IPS-NIHi7 (cell line): Measurements from ENCODE around the gene ZNF273.
"Not testable (repeated sequence)": the region's sequence is repeated elsewhere in the genome, so short reads cannot be mapped to it uniquely, and the experiment has no call there.

Experiments
- DNase-seq: peaks from one replicate; pipeline ENCODE4 v3.0.0; 2012; ENCODE audit warnings: mixed read lengths; ENCODE audit errors: extremely low spot score

Gene ZNF273

DNA sequence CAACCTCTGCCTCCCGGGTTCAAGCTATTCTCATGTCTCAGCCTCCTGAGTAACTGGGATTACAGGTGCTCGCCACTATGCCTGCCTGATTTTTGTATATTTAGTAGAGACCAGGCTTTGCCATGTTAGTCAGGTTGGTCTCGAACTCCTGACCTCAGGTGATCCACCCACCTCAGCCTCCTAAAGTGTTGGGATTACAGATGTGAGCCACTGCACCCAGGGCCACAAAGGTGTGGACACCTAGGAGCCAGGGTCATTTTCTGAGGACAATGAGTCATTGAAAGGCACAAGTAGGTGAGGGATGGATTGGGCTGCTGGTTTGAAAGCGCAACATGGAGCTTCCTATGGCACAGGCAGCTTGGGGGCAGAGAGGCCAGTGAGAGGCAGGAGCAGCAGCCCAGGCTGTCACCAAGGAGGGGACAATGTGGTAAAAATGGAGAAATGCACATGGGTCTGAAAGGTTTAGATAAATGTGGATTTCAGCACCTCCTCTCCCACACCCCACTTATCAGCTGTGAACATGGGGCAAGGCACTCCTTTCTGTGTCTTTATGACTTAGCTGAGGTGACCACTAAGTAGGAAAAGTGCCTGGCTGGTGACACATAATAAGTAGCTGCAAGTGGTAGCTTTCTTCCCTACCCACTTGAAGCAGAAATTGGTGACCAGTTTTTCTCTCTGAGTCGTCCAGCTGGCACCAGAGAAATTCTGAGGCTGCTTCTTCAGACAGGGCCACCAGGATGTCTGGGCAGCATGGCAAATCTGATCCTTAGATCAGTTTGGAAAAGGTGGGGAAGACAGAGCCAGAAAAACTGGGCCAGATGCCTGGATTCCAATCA lies 41.8 kb downstream of the ZNF273 start:
- DNase-seq = not testable (repeated sequence)

DNA sequence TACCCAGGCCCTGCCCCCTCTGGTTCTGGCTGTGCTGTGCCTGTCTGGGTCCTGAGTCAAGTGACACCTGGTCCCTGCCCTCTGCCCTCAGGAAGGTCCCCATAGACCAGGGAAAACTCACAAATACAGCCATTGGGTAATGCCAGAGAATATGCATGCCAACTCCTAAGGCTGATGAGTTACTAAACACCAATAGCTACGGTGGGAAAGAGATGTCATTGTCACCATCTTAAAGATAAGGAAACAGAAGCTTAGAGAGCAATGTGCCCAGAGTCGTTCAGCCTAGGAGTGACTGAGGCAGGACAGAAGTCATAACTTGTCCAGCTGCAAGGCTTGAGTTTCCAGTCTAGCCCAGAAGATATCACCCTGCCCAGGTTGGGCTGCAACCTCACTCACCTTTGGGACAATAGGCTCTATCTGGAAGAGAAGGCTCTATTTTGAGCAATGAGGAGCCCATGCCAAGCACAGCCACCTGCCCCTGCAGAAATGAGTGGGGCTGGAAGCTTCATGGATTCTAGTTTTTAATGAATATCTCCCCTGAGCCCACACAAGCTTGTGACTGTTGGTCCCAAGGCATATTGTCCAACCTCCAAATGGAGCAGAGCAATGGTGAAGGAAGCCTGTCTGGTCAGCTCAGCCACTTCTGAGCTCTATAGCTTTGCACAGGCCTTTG lies 42.6 kb downstream of the ZNF273 start:
- DNase-seq = no peak

DNA sequence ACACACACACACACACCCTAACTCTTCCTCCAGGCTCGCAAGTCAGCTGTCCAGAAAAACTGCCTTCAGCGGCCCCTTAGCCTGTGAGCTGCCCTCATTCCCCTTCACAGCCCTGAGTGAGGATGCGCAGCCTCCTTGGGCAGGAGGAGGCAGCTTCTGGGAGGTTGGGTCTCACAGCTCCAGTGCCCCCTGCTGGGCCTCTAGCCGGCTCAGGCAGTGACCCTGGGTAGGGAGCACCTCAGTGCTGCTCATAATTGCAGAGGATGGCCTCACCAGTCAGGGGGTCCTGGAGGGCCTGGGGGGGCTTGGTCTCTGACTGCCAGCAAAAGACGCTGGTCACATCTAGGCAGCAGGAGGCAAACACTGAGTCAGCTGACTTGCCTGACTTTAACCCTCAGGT lies 43.7 kb downstream of the ZNF273 start:
- DNase-seq = peak; percentile 56

DNA sequence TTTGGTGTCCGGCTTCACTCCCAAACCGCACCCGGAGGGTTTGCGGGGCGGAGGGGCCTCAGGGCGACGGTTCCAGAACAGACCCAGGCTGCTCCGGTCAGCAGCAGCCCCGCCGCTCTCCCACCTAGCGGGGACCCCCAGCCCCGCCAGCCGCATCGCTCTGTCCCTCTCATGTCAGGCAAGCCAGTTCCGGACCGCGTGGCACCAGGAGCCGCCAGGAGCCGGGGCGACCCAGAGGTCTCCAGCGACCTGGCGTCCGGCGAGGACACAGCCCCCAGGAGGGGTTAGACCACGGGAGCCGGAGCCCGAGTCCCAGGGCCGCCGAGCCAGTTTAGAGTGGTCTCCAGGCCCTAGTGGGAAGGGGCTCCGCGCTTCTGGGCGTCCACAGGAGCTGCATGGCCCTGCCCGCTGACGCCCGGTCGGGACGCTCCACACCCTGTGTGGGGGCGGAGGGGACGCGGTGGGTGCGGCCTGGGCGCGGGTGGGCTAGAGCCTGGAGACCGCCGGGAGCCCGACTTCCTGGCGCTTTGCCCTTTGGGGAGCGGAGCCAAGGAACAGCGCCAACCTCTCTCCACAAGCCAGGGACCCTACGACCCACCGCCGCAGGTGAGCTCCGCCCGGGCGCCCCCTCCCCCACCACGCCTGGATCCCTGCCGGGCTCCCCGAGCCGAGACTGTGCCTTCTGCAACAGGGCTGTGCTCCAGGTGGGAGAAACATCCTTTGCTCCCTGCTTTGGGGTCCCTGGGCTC lies 44.4 kb downstream of the ZNF273 start:
- peak; percentile 15 for DNase-seq

DNA sequence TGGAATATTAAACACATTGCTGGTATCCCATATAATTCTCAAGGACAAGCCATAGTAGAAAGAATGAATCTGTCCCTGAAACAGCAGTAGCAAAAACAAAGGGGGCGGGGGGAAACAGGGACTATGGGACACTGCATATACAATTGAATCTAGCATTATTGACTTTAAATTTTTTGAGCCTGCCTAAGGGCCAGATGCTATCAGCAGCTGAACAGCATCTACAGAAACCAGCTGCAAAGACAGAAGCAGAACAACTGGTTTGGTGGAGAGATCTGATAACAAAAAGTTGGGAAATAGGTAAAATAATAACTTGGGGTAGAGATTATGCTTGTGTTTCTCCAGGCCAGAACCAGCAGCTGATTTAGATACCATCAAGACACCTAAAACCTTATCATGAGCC lies 45.7 kb downstream of the ZNF273 start:
- not testable (repeated sequence) for DNase-seq

DNA sequence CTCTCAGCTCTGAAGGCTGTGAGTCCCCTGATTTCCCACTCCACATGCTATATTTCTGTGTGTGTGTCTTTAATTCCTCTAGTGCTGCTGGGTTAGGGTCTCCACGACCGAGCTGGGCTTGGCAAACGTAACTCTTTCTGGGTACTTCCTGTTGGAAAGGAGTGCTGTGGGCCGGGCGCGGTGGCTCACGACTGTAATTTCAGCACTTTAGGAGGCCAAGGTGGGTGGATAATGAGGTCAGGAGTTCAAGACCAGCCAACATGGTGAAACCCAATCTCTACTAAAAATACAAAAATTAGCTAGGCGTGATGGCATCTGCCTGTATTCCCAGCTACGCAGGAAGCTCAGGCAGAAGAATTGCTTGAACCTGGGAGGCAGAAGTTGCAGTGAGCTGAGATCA lies 47.6 kb downstream of the ZNF273 start:
- DNase-seq = not testable (repeated sequence)

DNA sequence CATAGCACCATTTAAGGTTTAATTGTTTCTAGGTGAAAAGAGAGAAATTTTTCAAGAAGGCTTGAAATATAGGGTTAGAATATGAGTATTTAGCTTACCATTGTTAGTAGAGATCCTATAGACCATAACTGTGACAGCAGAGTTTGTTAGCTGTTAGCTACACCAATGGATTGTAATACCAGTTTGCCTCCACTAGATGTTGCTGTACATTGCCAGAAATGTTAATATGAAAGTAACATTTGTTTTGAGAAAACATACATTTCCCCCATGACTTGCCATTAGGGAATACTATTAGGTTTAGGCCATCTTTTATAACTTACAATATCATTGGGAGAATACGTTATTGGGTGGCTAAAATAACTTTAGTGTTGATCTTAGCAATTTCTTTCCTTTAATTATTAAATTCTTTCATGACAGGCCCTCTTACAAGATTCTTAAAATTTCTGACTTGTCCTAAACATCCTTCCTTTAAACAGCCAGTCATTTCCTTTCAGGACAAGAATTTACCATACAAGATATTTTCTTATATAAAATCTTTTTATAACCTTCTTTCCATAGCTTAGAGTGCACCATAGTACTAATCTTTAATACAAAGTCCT lies 48.3 kb downstream of the ZNF273 start:
- DNase-seq = peak; percentile 40

DNA sequence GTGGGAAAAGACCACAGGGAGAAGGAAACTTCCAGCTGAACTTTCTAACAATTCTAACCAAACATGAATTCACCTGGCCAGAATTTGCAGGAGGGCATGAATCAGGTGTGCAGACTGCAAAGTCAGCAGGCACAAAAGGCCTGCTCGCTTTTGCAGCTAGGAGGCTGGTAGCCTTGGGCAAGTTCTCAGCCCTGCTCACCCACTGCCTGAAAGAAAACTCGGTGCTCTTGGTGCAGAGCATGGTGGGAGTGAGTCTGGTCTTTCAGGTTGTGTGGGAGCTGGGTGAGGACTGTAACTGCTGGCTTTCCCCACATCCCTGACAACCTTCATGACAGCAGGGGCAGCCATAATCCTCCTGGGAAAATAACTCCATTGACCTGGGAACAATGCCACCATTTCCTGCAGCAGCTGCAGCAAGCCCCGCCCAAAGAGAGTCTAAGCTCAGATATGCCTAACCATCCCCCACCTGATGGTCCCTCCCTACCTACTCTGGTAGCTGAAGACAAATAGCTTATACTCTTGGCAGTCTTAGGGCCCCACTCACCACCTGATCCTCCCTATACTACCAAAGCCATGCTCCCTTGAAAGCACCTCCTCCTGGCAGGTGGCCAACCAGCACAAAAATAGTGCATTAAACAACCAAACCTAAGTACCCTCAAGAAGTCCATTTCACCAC lies 56.1 kb downstream of the ZNF273 start:
- no peak for DNase-seq

DNA sequence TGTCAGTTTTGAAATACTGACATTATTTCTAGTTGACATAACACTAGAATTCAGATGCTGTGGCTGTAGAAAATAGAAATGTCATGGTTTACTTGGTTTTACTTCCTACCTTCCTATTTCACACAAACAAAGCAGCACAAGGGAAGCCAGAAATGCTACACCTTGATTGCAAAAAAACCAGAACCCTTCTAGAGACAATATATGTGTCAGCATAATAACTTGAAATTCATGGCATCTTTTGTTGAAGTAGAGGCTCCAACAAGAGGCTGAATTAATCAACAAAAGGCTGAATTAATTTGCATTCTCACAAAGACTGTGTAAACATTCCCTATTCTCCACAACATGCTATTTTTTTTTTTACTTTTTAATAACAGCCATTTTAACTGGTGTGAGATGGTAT lies 62.5 kb downstream of the ZNF273 start:
- no peak for DNase-seq

DNA sequence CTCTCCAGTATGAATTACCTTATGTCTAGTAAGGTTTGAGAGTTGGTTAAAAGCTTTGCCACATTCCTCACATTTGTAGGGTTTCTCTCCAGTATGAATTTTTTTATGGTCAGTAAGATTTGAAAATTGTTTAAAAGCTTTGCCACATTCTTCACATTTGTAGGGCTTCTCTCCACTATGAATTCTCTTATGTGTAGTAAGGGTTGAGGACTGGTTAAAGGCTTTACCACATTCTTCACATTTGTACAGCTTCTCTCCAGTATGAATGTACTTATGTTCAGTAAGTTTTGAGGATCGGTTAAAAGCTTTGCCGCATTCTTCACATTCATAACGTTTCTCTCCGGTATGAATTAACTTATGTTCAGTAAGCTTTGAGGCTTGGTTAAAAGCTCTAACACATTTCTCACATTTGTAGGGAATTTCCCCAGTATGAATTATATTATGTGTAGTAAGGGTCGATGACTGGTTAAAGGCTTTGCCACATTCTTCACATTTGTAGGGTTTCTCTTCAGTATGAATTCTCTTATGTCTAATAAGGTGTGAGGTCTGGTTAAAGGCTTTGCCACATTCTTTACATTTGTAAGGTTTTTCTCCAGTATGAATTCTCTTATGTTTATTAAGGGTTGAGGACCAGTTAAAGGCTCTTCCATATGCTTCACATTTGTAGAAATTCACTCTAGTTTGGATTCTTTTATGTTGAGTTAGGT lies 75.6 kb downstream of the ZNF273 start:
- DNase-seq = no peak
